Liver (tissue), 2 donors: ENCODE data around the gene NOC2L.

Experiments used
- FOXA1 ChIP-seq: IDR thresholded peaks from 2 replicates; pipeline ENCODE4 v1.6.1; 2016; ENCODE audit warnings: antibody characterized with exemption
- YY1 ChIP-seq: IDR thresholded peaks from 2 replicates; pipeline ENCODE4 v1.6.1; 2016; ENCODE audit warnings: antibody characterized with exemption, mild to moderate bottlenecking
- TF ChIP-seq, protein P1 (sequence below): fragments of 150-350 bp; IDR thresholded peaks from 2 replicates; pipeline ENCODE4 v1.5.1; 2017; ENCODE audit warnings: improper control_type of control experiment, low read depth, low read length; ENCODE audit not compliant: missing input control
- donor health status: healthy.

- TF ChIP-seq YY1 (no peak), FOXA1 (no peak)
- TF ChIP-seq, protein P1, sequence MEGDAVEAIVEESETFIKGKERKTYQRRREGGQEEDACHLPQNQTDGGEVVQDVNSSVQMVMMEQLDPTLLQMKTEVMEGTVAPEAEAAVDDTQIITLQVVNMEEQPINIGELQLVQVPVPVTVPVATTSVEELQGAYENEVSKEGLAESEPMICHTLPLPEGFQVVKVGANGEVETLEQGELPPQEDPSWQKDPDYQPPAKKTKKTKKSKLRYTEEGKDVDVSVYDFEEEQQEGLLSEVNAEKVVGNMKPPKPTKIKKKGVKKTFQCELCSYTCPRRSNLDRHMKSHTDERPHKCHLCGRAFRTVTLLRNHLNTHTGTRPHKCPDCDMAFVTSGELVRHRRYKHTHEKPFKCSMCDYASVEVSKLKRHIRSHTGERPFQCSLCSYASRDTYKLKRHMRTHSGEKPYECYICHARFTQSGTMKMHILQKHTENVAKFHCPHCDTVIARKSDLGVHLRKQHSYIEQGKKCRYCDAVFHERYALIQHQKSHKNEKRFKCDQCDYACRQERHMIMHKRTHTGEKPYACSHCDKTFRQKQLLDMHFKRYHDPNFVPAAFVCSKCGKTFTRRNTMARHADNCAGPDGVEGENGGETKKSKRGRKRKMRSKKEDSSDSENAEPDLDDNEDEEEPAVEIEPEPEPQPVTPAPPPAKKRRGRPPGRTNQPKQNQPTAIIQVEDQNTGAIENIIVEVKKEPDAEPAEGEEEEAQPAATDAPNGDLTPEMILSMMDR: no peak
Observed at GRCh38 chr1:932776-933602, 26.1 kb downstream of the NOC2L start.
